WTC11 (cell line): Measurements from ENCODE around the gene ERP44. TPM values are rescaled to one million over a fixed set of nuclear protein-coding genes. Genes with fewer than 3 reads are reported as not detected.

ENCODE experiments used
- ATAC-seq: fragments of 200-7000 bp; cut with Tn5 transposase; 2 replicates; pipeline ENCODE4 v1.10.0; 2021; ENCODE audit warnings: mild to moderate bottlenecking, moderate library complexity
- CTCF ChIA-PET: fragments of 300-600 bp; sonication (Branson Sonifier 250); formaldehyde crosslinking; loops from one replicate; lab custom pipeline; 2021; ENCODE audit warnings: antibody characterized with exemption; lab: Charles Lee
- POLR2A ChIA-PET: fragments of 350-600 bp; sonication (Branson Sonifier 250); formaldehyde crosslinking; loops from one replicate; lab custom pipeline; 2021; ENCODE audit warnings: antibody characterized with exemption; lab: Charles Lee
- DNase-seq: peaks from one replicate; pipeline ENCODE4 v3.0.0; 2021; ENCODE audit warnings: low spot score
- H3K27ac Mint-ChIP-seq: 2 replicates; pipeline ENCODE4 v1.8.0; 2021; ENCODE audit warnings: mixed read lengths
- H3K27me3 Mint-ChIP-seq: 2 replicates; pipeline ENCODE4 v1.8.0; 2021; ENCODE audit warnings: low read depth, mild to moderate bottlenecking, moderate library complexity, mixed read lengths
- H3K36me3 Mint-ChIP-seq: 2 replicates; pipeline ENCODE4 v1.8.0; 2021; ENCODE audit warnings: mixed read lengths
- H3K4me1 Mint-ChIP-seq: 2 replicates; pipeline ENCODE4 v1.8.0; 2022; ENCODE audit warnings: mixed read lengths
- H3K4me3 Mint-ChIP-seq: 2 replicates; pipeline ENCODE4 v1.8.0; 2021; ENCODE audit warnings: mild to moderate bottlenecking, moderate library complexity, mixed read lengths
- H3K9me3 Mint-ChIP-seq: 2 replicates; pipeline ENCODE4 v1.8.0; 2021; ENCODE audit warnings: mixed read lengths
- AR ChIP-seq: fragments of 250-450 bp; sonication (Bioruptor Pico); IDR thresholded peaks from 2 replicates; pipeline ENCODE4 v1.9.0; 2021; ENCODE audit warnings: mild to moderate bottlenecking
- CBFB ChIP-seq: sonication (generic); formaldehyde crosslinking; IDR thresholded peaks from 2 replicates; pipeline ENCODE4 v1.8.1; 2022; ENCODE audit warnings: mild to moderate bottlenecking, low read depth, missing genetic modification reagents
- EMX1 ChIP-seq: fragments of 250-450 bp; sonication (Bioruptor Pico); IDR thresholded peaks from 2 replicates; pipeline ENCODE4 v1.8.0; 2021; ENCODE audit warnings: mild to moderate bottlenecking
- FOXP1 ChIP-seq: sonication (generic); formaldehyde crosslinking; IDR thresholded peaks from 2 replicates; pipeline ENCODE4 v1.8.0; 2022; ENCODE audit warnings: missing genetic modification reagents, mild to moderate bottlenecking, moderate library complexity, borderline replicate concordance
- GTF2I ChIP-seq: fragments of 250-450 bp; sonication (Bioruptor Pico); conservative IDR thresholded peaks from 2 replicates; pipeline ENCODE4 v1.4.0; 2021; ENCODE audit warnings: mild to moderate bottlenecking
- IRF2 ChIP-seq: sonication (generic); formaldehyde crosslinking; IDR thresholded peaks from 2 replicates; pipeline ENCODE4 v1.8.0; 2022; ENCODE audit warnings: low read depth, missing genetic modification reagents, borderline replicate concordance
- KAT7 ChIP-seq: sonication (generic); formaldehyde crosslinking; IDR thresholded peaks from 2 replicates; pipeline ENCODE4 v1.8.1; 2023; ENCODE audit warnings: missing genetic modification reagents, mild to moderate bottlenecking, borderline replicate concordance
- NFATC4 ChIP-seq: fragments of 250-450 bp; sonication (Bioruptor Pico); IDR thresholded peaks from 2 replicates; pipeline ENCODE4 v1.9.0; 2021; ENCODE audit warnings: mild to moderate bottlenecking
- NFE2L1 ChIP-seq: sonication (generic); formaldehyde crosslinking; IDR thresholded peaks from 2 replicates; pipeline ENCODE4 v1.8.1; 2023; ENCODE audit warnings: missing genetic modification reagents
- PRDM15 ChIP-seq: sonication (generic); formaldehyde crosslinking; IDR thresholded peaks from 2 replicates; pipeline ENCODE4 v1.8.0; 2022; ENCODE audit warnings: missing genetic modification reagents
- PRRX2 ChIP-seq: fragments of 250-450 bp; sonication (Bioruptor Pico); IDR thresholded peaks from 2 replicates; pipeline ENCODE4 v1.8.0; 2021; ENCODE audit warnings: mild to moderate bottlenecking
- SOX15 ChIP-seq: fragments of 250-450 bp; sonication (Bioruptor Pico); IDR thresholded peaks from 2 replicates; pipeline ENCODE4 v1.9.0; 2021; ENCODE audit warnings: mild to moderate bottlenecking
- SP1 ChIP-seq: sonication (generic); formaldehyde crosslinking; conservative IDR thresholded peaks from 2 replicates; pipeline ENCODE4 v1.8.1; 2022; ENCODE audit warnings: missing genetic modification reagents
- ZNF396 ChIP-seq: fragments of 250-450 bp; sonication (Bioruptor Pico); IDR thresholded peaks from 2 replicates; pipeline ENCODE4 v1.8.0; 2021; ENCODE audit warnings: mild to moderate bottlenecking, moderate library complexity, borderline replicate concordance
- ZNF416 ChIP-seq: fragments of 250-450 bp; sonication (Bioruptor Pico); IDR thresholded peaks from 2 replicates; pipeline ENCODE4 v1.9.0; 2021; ENCODE audit warnings: mild to moderate bottlenecking, inconsistent platforms
- ZNF532 ChIP-seq: fragments of 250-450 bp; sonication (Bioruptor Pico); IDR thresholded peaks from 2 replicates; pipeline ENCODE4 v1.9.0; 2021; ENCODE audit warnings: mild to moderate bottlenecking, borderline replicate concordance
- total RNA-seq: library from RNA; stranded (reverse); gene quantifications from 3 replicates; pipeline ENCODE4 v1.2.3, GENCODE V29; 2021
- TF ChIP-seq, protein P1 (sequence below): fragments of 200-600 bp; IDR thresholded peaks from 2 replicates; pipeline ENCODE4 v1.8.0; 2022; ENCODE audit warnings: antibody characterized with exemption
- TF ChIP-seq, protein P2 (sequence below): sonication (generic); formaldehyde crosslinking; conservative IDR thresholded peaks from 2 replicates; pipeline ENCODE4 v1.8.1; 2023; ENCODE audit warnings: mild to moderate bottlenecking, low read depth, missing genetic modification reagents, moderate library complexity

ERP44 gene
- total RNA-seq, 1 experiment from 2014 or later = 13.7 TPM

- TF ChIP-seq AR (CRISPR knock-in tag) (no peak), SOX15 (CRISPR knock-in tag) (no peak)
- TF ChIP-seq, protein P1, sequence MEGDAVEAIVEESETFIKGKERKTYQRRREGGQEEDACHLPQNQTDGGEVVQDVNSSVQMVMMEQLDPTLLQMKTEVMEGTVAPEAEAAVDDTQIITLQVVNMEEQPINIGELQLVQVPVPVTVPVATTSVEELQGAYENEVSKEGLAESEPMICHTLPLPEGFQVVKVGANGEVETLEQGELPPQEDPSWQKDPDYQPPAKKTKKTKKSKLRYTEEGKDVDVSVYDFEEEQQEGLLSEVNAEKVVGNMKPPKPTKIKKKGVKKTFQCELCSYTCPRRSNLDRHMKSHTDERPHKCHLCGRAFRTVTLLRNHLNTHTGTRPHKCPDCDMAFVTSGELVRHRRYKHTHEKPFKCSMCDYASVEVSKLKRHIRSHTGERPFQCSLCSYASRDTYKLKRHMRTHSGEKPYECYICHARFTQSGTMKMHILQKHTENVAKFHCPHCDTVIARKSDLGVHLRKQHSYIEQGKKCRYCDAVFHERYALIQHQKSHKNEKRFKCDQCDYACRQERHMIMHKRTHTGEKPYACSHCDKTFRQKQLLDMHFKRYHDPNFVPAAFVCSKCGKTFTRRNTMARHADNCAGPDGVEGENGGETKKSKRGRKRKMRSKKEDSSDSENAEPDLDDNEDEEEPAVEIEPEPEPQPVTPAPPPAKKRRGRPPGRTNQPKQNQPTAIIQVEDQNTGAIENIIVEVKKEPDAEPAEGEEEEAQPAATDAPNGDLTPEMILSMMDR = no peak
These were observed 9.8 kb upstream of the ERP44 start (continued) for GRCh38 chr9:100108559-100108958.

GRCh38 chr9:100106616-100107015 is 7.8 kb upstream of the ERP44 start:
- Mint-ChIP-seq H3K9me3 (no peaks in the 10 kb centered on the region), H3K4me3 (no peak overlapping the region), H3K4me1 (peaks cover 16% of the 10 kb centered on the region), H3K27ac (no peak overlapping the region), H3K36me3 (no peaks in the 10 kb centered on the region), H3K27me3 (no peaks in the 10 kb centered on the region)
- ATAC-seq (no peak), DNase-seq (no peak)
- POLR2A ChIA-PET = no interaction called here
- TF ChIP-seq SOX15 (CRISPR knock-in tag) (no peak), PRDM15 (CRISPR knock-in tag) (no peak)
- CTCF ChIA-PET = no interaction called here

DNA sequence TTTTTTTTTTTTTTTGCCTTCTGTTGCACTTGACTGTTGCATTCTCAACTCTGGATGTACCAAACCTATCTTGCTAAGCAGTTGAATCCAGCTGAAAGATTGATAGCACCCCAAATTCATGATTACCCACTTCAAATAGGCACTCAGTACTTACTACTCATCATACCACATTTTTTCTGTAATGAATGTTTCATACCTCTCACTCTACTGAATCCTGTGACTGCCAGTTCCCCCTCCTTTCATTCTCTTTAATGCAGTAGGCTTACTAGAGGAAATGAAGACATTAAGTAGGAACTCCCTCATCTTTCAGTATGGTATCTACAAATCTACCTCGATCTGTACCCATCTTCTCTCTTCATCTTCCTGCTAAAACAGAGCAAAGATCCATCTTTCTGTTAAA is 7.1 kb upstream of the ERP44 start:
- POLR2A ChIA-PET = interaction anchor here (0.7 kb wide), 1 partner anchor 299 kb away, joined by 6 read pairs; no protein-coding TSS in a partner anchor
- Mint-ChIP-seq H3K4me1 (peaks cover 9% of the 10 kb centered on the region), H3K27ac (no peak overlapping the region), H3K4me3 (no peak overlapping the region), H3K36me3 (no peaks in the 10 kb centered on the region), H3K27me3 (no peaks in the 10 kb centered on the region), H3K9me3 (no peaks in the 10 kb centered on the region)
- ATAC-seq (no peak), DNase-seq (no peak)
- CTCF ChIA-PET = interaction anchor here (0.7 kb wide), 2 partner anchors 10 to 1188 kb away, joined by 4 read pairs; no protein-coding TSS in a partner anchor
- no peak for TF ChIP-seq SP1 (CRISPR knock-in tag)
- TF ChIP-seq FOXP1 (CRISPR knock-in tag) = no peak
- no peak for TF ChIP-seq ZNF396
- no peak for TF ChIP-seq ZNF416 (CRISPR knock-in tag)
- TF ChIP-seq, protein P2, sequence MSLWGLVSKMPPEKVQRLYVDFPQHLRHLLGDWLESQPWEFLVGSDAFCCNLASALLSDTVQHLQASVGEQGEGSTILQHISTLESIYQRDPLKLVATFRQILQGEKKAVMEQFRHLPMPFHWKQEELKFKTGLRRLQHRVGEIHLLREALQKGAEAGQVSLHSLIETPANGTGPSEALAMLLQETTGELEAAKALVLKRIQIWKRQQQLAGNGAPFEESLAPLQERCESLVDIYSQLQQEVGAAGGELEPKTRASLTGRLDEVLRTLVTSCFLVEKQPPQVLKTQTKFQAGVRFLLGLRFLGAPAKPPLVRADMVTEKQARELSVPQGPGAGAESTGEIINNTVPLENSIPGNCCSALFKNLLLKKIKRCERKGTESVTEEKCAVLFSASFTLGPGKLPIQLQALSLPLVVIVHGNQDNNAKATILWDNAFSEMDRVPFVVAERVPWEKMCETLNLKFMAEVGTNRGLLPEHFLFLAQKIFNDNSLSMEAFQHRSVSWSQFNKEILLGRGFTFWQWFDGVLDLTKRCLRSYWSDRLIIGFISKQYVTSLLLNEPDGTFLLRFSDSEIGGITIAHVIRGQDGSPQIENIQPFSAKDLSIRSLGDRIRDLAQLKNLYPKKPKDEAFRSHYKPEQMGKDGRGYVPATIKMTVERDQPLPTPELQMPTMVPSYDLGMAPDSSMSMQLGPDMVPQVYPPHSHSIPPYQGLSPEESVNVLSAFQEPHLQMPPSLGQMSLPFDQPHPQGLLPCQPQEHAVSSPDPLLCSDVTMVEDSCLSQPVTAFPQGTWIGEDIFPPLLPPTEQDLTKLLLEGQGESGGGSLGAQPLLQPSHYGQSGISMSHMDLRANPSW = no peak
- no peak for TF ChIP-seq CBFB
- no peak for TF ChIP-seq PRRX2
- TF ChIP-seq ZNF532 = no peak
- no peak for TF ChIP-seq NFE2L1
- no peak for TF ChIP-seq EMX1
- no peak for TF ChIP-seq IRF2 (CRISPR knock-in tag)
- no peak for TF ChIP-seq NFATC4
- TF ChIP-seq GTF2I (CRISPR knock-in tag) = no peak
- no peak for TF ChIP-seq KAT7 (CRISPR knock-in tag)
